ENCODE data around the gene RPL35.

DNA sequence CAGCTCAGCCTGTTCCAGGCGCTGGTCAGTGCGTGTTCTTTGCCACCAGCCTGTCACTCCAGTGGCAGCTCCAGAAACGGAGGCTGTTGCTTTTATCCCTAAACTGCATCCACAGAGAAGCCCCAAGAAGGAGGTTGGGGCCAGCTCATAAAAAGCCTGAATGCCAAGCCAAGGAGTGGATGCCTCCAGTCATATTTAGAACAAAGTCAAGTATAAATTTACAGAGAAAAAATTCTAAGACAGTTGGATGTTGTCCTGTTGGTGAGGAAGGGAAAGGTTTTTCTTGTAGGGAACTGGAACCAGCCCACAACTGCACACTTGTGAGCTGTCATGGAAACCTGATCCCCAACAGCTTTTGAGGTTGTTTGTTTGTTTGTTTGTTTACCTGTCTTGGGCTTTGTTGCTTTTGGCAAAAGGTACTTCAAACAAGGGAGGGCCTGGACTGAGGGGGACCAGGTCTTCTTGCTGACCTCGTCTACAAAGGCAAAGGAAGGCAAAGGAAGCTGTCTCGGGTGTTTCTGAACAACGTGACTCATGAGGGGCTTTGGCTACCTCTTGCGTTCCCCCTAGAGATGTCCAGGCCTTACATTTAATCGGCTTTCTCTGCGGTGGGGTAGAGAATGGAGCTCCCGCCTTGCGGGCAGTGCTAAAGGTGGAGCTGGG is 48.1 kb downstream of the RPL35 start:
- TF ChIP-seq, protein P1, sequence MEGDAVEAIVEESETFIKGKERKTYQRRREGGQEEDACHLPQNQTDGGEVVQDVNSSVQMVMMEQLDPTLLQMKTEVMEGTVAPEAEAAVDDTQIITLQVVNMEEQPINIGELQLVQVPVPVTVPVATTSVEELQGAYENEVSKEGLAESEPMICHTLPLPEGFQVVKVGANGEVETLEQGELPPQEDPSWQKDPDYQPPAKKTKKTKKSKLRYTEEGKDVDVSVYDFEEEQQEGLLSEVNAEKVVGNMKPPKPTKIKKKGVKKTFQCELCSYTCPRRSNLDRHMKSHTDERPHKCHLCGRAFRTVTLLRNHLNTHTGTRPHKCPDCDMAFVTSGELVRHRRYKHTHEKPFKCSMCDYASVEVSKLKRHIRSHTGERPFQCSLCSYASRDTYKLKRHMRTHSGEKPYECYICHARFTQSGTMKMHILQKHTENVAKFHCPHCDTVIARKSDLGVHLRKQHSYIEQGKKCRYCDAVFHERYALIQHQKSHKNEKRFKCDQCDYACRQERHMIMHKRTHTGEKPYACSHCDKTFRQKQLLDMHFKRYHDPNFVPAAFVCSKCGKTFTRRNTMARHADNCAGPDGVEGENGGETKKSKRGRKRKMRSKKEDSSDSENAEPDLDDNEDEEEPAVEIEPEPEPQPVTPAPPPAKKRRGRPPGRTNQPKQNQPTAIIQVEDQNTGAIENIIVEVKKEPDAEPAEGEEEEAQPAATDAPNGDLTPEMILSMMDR (IDR thresholded peaks at IDR 0.05): no peak
- no peak for TF ChIP-seq POLR2A (IDR thresholded peaks at IDR 0.05)

All from testis (tissue), 2 donors.